Calu3 (cell line): ENCODE data around the gene PELI3. TPM values are rescaled to one million over a fixed set of nuclear protein-coding genes. Genes with fewer than 3 reads are reported as not detected.
A peak's percentile ranks its signal among the peaks of the same experiment; 100 is the strongest.
"Not testable (repeated sequence)": the region's sequence is repeated elsewhere in the genome, so short reads cannot be mapped to it uniquely, and the experiment has no call there.

Source experiments
- BruUV-seq: library from RNA; stranded (reverse); fragments of 400-500 nt; replicated peaks from 2 replicates; lab custom pipeline; 2021; lab: Mats Ljungman, UMichigan
- CTCF ChIA-PET: fragments of 300-600 bp; sonication (Branson Sonifier 250); formaldehyde crosslinking; loops from one replicate; lab custom pipeline; 2022; ENCODE audit warnings: antibody characterized with exemption; lab: Charles Lee
- DNase-seq: peaks from one replicate; pipeline ENCODE4 v3.0.0; 2022
- H3K27ac Mint-ChIP-seq: one replicate; pipeline ENCODE4 v1.8.0; 2022; ENCODE audit warnings: mixed read lengths; ENCODE audit not compliant: unreplicated experiment
- H3K27me3 Mint-ChIP-seq: one replicate; pipeline ENCODE4 v1.8.0; 2022; ENCODE audit warnings: mixed read lengths; ENCODE audit not compliant: unreplicated experiment
- H3K36me3 Mint-ChIP-seq: one replicate; pipeline ENCODE4 v1.8.0; 2022; ENCODE audit warnings: mild to moderate bottlenecking, moderate library complexity, mixed read lengths; ENCODE audit not compliant: insufficient read depth, unreplicated experiment
- H3K4me1 Mint-ChIP-seq: one replicate; pipeline ENCODE4 v1.8.0; 2022; ENCODE audit warnings: mild to moderate bottlenecking, low read depth, mixed read lengths; ENCODE audit not compliant: unreplicated experiment
- H3K4me3 Mint-ChIP-seq: one replicate; pipeline ENCODE4 v1.8.0; 2022; ENCODE audit warnings: mild to moderate bottlenecking, low read depth, moderate library complexity, mixed read lengths; ENCODE audit not compliant: unreplicated experiment
- H3K9me3 Mint-ChIP-seq: one replicate; pipeline ENCODE4 v1.8.0; 2022; ENCODE audit warnings: low read depth, mixed read lengths; ENCODE audit not compliant: unreplicated experiment
- CTCF ChIP-seq: fragments of 200-600 bp; IDR thresholded peaks from one replicate; pipeline ENCODE4 v1.8.0; 2022; ENCODE audit warnings: antibody characterized with exemption; ENCODE audit not compliant: unreplicated experiment
- intact Hi-C: fragments of 100-400 bp; cut with micrococcal nuclease; formaldehyde crosslinking; loops from one replicate; pipeline ENCODE4 v1.10.0; 2022; ENCODE audit not compliant: unreplicated experiment
- total RNA-seq: library from RNA; stranded (reverse); gene quantifications from 2 replicates; pipeline ENCODE4 v1.2.3, GENCODE V29; 2022

Gene PELI3
- total RNA-seq, 1 experiment from 2014 or later, result 7.6 TPM

- Mint-ChIP-seq H3K27me3 (peaks cover 23% of the 10 kb centered on the region), H3K4me3 (no peak overlapping the region), H3K27ac (no peak overlapping the region), H3K36me3 (peaks cover 6% of the 10 kb centered on the region), H3K4me1 (no peaks in the 10 kb centered on the region), H3K9me3 (no peaks in the 10 kb centered on the region)
- no TSS peak for BruUV-seq
- TF ChIP-seq CTCF, result no peak
- intact Hi-C loops, result no loop called here
- CTCF ChIA-PET, result interaction anchor here (0.6 to 1.8 kb wide), 5 partner anchors 11 to 949 kb away, joined by 3 to 16 read pairs (median 4); no protein-coding TSS in a partner anchor
- DNase-seq, result no peak
These were observed 37.8 kb upstream of the PELI3 start for GRCh38 chr11:66428933-66429332.

- intact Hi-C loops, result loop anchor here (1.0 kb wide), 1 partner anchor 22 kb away; no protein-coding TSS in a partner anchor
- peak; percentile 79 for DNase-seq
- CTCF ChIA-PET, result interaction anchor here (0.6 to 1.8 kb wide), 4 partner anchors 12 to 61 kb away, joined by 3 to 16 read pairs (median 4); no protein-coding TSS in a partner anchor
- H3K4me1 Mint-ChIP-seq, result no peaks in the 10 kb centered on the region
- peak; percentile 89 for TF ChIP-seq CTCF
- H3K27me3 Mint-ChIP-seq, result peaks cover 11% of the 10 kb centered on the region
- no peaks in the 10 kb centered on the region for H3K9me3 Mint-ChIP-seq
- BruUV-seq, result no TSS peak
- no peak overlapping the region for H3K27ac Mint-ChIP-seq
- H3K4me3 Mint-ChIP-seq, result no peak overlapping the region
- H3K36me3 Mint-ChIP-seq, result peaks cover 6% of the 10 kb centered on the region
These were observed 36.6 kb upstream of the PELI3 start for GRCh38 chr11:66429983-66430602.

GRCh38 chr11:66431287-66431686 lies 35.4 kb upstream of the PELI3 start:
- H3K27me3 Mint-ChIP-seq, H3K9me3 Mint-ChIP-seq, H3K4me1 Mint-ChIP-seq, CTCF ChIA-PET, DNase-seq, H3K36me3 Mint-ChIP-seq, H3K4me3 Mint-ChIP-seq, H3K27ac Mint-ChIP-seq, BruUV-seq, intact Hi-C loops: not testable (repeated sequence)

- H3K36me3 Mint-ChIP-seq, result peaks cover 14% of the 10 kb centered on the region
- H3K4me3 Mint-ChIP-seq, H3K4me1 Mint-ChIP-seq, H3K9me3 Mint-ChIP-seq, CTCF ChIA-PET, BruUV-seq, DNase-seq, H3K27me3 Mint-ChIP-seq, H3K27ac Mint-ChIP-seq, intact Hi-C loops: not testable (repeated sequence)
These were observed 34.8 kb upstream of the PELI3 start for GRCh38 chr11:66431871-66432329.

GRCh38 chr11:66432597-66432996 lies 34.1 kb upstream of the PELI3 start:
- BruUV-seq, result no TSS peak
- Mint-ChIP-seq H3K27me3 (no peaks in the 10 kb centered on the region), H3K9me3 (no peaks in the 10 kb centered on the region), H3K4me3 (no peak overlapping the region), H3K27ac (no peak overlapping the region), H3K4me1 (no peaks in the 10 kb centered on the region), H3K36me3 (peaks cover 14% of the 10 kb centered on the region)
- no peak for TF ChIP-seq CTCF
- CTCF ChIA-PET, result no interaction called here
- no peak for DNase-seq
- intact Hi-C loops, result no loop called here
